Mammary epithelial cell (primary cell): ENCODE results near the gene RARA.

Experiments used
- CTCF ChIP-seq, 2 donors: IDR thresholded peaks in 1 of 2; conservative IDR thresholded peaks in 1 of 2; 2 replicates each; pipeline ENCODE4 v1.5.1; 2011 to 2012; ENCODE audit warnings: inconsistent platforms in 2 of 2, low read length in 2 of 2, mild to moderate bottlenecking in 2 of 2, control low read depth in 1 of 2, low read depth in 1 of 2; ENCODE audit not compliant: insufficient read depth in 1 of 2; ENCODE audit errors: extremely low read depth in 1 of 2
- EZH2 ChIP-seq: IDR thresholded peaks from 2 replicates; pipeline ENCODE4 v1.6.1; 2012; ENCODE audit warnings: low read length, inconsistent platforms, borderline replicate concordance

- TF ChIP-seq CTCF (conservative IDR thresholded peaks at IDR 0.05 in 1 of 2, IDR thresholded peaks at IDR 0.05 in 1 of 2; ENCODE audit: extremely low read depth in 1 of 2, insufficient read depth in 1 of 2, low read depth in 1 of 2, low read length in 2 of 2), result no peak
- no peak for TF ChIP-seq EZH2
These were observed 3.3 kb downstream of the RARA start for GRCh38 chr17:40312131-40312731.
